Measurements from ENCODE around the gene GBE1. TPM values are rescaled to one million over a fixed set of nuclear protein-coding genes. Genes with fewer than 3 reads are reported as not detected.

The GBE1 gene
- total and polyA plus RNA-seq, 10 of the 15 experiments (the other 5 are each of a cell fraction or from before 2014, with no cell fraction given), result 21.4 to 62.2 (median 41.5) TPM

DNA sequence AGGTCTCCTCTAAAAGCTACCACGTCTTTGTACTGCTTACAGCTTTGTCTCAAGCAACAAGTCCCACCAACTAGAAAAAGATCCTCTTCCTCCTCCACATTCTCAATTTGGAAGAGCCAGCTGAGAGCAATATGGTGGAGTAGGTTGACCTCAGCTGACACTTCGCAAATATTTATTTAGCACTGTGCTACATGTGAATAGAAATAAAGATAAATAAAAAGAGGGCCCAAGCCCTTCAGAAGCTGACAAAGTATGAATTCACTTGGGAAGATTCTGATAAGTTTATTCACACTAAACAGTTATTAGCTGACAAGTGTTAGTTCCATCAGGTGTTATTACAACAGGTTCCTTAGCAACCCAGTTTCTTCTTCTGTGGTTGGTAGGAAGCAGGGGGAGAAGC is 310.3 kb downstream of the GBE1 start:
- no peak for ATAC-seq
- H3K79me2 ChIP-seq (ENCODE audit: control insufficient read depth, insufficient read depth, low read length), result no peaks in the 10 kb centered on the region
- BruUV-seq (replicated peaks), result no TSS peak
- in situ Hi-C loops (cut with MboI), result no loop called here
- H3K9me3 ChIP-seq (replicated peaks; ENCODE audit: control insufficient read depth, insufficient read depth, low read length), result no peaks in the 10 kb centered on the region
- RAD21 ChIA-PET (ENCODE audit: unreplicated experiment), result interaction anchor here (0.6 kb wide), 1 partner anchor 644 kb away, joined by 4 read pairs; no protein-coding TSS in a partner anchor
- FAIRE-seq, result no peak
- H3K4me1 ChIP-seq (ENCODE audit: control insufficient read depth, insufficient read depth, low read length), result no peaks in the 10 kb centered on the region
- no peak for TF ChIP-seq ZBED1 (IDR thresholded peaks at IDR 0.05; ENCODE audit: borderline replicate concordance)
- TF ChIP-seq, protein P1, sequence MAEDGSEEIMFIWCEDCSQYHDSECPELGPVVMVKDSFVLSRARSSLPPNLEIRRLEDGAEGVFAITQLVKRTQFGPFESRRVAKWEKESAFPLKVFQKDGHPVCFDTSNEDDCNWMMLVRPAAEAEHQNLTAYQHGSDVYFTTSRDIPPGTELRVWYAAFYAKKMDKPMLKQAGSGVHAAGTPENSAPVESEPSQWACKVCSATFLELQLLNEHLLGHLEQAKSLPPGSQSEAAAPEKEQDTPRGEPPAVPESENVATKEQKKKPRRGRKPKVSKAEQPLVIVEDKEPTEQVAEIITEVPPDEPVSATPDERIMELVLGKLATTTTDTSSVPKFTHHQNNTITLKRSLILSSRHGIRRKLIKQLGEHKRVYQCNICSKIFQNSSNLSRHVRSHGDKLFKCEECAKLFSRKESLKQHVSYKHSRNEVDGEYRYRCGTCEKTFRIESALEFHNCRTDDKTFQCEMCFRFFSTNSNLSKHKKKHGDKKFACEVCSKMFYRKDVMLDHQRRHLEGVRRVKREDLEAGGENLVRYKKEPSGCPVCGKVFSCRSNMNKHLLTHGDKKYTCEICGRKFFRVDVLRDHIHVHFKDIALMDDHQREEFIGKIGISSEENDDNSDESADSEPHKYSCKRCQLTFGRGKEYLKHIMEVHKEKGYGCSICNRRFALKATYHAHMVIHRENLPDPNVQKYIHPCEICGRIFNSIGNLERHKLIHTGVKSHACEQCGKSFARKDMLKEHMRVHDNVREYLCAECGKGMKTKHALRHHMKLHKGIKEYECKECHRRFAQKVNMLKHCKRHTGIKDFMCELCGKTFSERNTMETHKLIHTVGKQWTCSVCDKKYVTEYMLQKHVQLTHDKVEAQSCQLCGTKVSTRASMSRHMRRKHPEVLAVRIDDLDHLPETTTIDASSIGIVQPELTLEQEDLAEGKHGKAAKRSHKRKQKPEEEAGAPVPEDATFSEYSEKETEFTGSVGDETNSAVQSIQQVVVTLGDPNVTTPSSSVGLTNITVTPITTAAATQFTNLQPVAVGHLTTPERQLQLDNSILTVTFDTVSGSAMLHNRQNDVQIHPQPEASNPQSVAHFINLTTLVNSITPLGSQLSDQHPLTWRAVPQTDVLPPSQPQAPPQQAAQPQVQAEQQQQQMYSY (CRISPR knock-in tag; IDR thresholded peaks at IDR 0.05), result no peak
- TF ChIP-seq TARDBP (IDR thresholded peaks at IDR 0.05; ENCODE audit: borderline replicate concordance), result no peak
- no peak for TF ChIP-seq KLF5 (IDR thresholded peaks at IDR 0.05; ENCODE audit: partially characterized antibody)
- TF ChIP-seq, protein P2, sequence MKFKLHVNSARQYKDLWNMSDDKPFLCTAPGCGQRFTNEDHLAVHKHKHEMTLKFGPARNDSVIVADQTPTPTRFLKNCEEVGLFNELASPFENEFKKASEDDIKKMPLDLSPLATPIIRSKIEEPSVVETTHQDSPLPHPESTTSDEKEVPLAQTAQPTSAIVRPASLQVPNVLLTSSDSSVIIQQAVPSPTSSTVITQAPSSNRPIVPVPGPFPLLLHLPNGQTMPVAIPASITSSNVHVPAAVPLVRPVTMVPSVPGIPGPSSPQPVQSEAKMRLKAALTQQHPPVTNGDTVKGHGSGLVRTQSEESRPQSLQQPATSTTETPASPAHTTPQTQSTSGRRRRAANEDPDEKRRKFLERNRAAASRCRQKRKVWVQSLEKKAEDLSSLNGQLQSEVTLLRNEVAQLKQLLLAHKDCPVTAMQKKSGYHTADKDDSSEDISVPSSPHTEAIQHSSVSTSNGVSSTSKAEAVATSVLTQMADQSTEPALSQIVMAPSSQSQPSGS (IDR thresholded peaks at IDR 0.05; ENCODE audit: low read length), result no peak
- no peak for TF ChIP-seq ZNF384 (IDR thresholded peaks at IDR 0.05; ENCODE audit: borderline replicate concordance, low read depth, low read length)
- TF ChIP-seq SRF (IDR thresholded peaks at IDR 0.05; ENCODE audit: low read depth in 2 of 2, low read length in 2 of 2), result no peak
- no peak for TF ChIP-seq MEF2B (IDR thresholded peaks at IDR 0.05; ENCODE audit: partially characterized antibody, poor library complexity, severe bottlenecking)
- no peak for TF ChIP-seq MEF2A (IDR thresholded peaks at IDR 0.05; ENCODE audit: insufficient read depth, low read depth, low read length)
- TF ChIP-seq CHD1 (IDR thresholded peaks at IDR 0.05; ENCODE audit: low read depth, low read length), result no peak
- TF ChIP-seq SMAD5 (IDR thresholded peaks at IDR 0.05; ENCODE audit: low read depth), result no peak
- no peak for TF ChIP-seq NFYB (IDR thresholded peaks at IDR 0.05; ENCODE audit: insufficient read depth, low read depth, low read length)
- no peak for TF ChIP-seq JUNB (IDR thresholded peaks at IDR 0.05)
- no peak for TF ChIP-seq ZNF622 (IDR thresholded peaks at IDR 0.05)
- TF ChIP-seq, protein P3, sequence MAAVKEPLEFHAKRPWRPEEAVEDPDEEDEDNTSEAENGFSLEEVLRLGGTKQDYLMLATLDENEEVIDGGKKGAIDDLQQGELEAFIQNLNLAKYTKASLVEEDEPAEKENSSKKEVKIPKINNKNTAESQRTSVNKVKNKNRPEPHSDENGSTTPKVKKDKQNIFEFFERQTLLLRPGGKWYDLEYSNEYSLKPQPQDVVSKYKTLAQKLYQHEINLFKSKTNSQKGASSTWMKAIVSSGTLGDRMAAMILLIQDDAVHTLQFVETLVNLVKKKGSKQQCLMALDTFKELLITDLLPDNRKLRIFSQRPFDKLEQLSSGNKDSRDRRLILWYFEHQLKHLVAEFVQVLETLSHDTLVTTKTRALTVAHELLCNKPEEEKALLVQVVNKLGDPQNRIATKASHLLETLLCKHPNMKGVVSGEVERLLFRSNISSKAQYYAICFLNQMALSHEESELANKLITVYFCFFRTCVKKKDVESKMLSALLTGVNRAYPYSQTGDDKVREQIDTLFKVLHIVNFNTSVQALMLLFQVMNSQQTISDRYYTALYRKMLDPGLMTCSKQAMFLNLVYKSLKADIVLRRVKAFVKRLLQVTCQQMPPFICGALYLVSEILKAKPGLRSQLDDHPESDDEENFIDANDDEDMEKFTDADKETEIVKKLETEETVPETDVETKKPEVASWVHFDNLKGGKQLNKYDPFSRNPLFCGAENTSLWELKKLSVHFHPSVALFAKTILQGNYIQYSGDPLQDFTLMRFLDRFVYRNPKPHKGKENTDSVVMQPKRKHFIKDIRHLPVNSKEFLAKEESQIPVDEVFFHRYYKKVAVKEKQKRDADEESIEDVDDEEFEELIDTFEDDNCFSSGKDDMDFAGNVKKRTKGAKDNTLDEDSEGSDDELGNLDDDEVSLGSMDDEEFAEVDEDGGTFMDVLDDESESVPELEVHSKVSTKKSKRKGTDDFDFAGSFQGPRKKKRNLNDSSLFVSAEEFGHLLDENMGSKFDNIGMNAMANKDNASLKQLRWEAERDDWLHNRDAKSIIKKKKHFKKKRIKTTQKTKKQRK (IDR thresholded peaks at IDR 0.05; ENCODE audit: low read depth, low read length), result no peak
- no peak for TF ChIP-seq ZSCAN29 (IDR thresholded peaks at IDR 0.05)
- TF ChIP-seq, protein P4, sequence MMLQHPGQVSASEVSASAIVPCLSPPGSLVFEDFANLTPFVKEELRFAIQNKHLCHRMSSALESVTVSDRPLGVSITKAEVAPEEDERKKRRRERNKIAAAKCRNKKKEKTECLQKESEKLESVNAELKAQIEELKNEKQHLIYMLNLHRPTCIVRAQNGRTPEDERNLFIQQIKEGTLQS (IDR thresholded peaks at IDR 0.05; ENCODE audit: borderline replicate concordance, extremely low read depth, low read depth, low read length), result no peak
- TF ChIP-seq CREM (IDR thresholded peaks at IDR 0.05; ENCODE audit: low read depth), result no peak
- no peaks in the 10 kb centered on the region for H4K20me1 ChIP-seq (ENCODE audit: control insufficient read depth, insufficient read depth)
- POLR2A ChIA-PET, result no interaction called here
- CTCF ChIA-PET, result no interaction called here
- H3K27ac ChIP-seq (ENCODE audit: control insufficient read depth, insufficient read depth), result no peak overlapping the region
- WGBS (ENCODE audit: insufficient coverage, insufficient replicate concordance, low lambda C conversion rate, missing lambda C conversion rate), result 0% methylated on average over 2 of the region's 2 CpGs
- no peaks in the 10 kb centered on the region for H3K36me3 ChIP-seq (ENCODE audit: control insufficient read depth in 2 of 2, insufficient read depth in 2 of 2, low read length in 1 of 2)
- no peak overlapping the region for H2AFZ ChIP-seq (ENCODE audit: control insufficient read depth, low read depth, low read length)
- H3K4me3 ChIP-seq, result no peak overlapping the region
- intact Hi-C loops (cut with micrococcal nuclease; ENCODE audit: unreplicated experiment), result no loop called here
- H3K9ac ChIP-seq (ENCODE audit: control insufficient read depth, insufficient read depth, low read length), result no peak overlapping the region
- H3K4me2 ChIP-seq (ENCODE audit: control insufficient read depth, insufficient read depth), result no peak overlapping the region
- no peaks in the 10 kb centered on the region for H3K27me3 ChIP-seq (replicated peaks in 1 of 2; ENCODE audit: control insufficient read depth in 2 of 2, insufficient read depth in 2 of 2, low read length in 1 of 2)
- SMC1A ChIA-PET (ENCODE audit: uncharacterized antibody, unreplicated experiment), result interaction anchor here (1.0 kb wide), 1 partner anchor 438 kb away, joined by 3 read pairs; no protein-coding TSS in a partner anchor
- no peak for DNase-seq (ENCODE audit: low read depth, low spot score)
